ENCODE data around the gene NOL6.

NOL6 gene

DNA sequence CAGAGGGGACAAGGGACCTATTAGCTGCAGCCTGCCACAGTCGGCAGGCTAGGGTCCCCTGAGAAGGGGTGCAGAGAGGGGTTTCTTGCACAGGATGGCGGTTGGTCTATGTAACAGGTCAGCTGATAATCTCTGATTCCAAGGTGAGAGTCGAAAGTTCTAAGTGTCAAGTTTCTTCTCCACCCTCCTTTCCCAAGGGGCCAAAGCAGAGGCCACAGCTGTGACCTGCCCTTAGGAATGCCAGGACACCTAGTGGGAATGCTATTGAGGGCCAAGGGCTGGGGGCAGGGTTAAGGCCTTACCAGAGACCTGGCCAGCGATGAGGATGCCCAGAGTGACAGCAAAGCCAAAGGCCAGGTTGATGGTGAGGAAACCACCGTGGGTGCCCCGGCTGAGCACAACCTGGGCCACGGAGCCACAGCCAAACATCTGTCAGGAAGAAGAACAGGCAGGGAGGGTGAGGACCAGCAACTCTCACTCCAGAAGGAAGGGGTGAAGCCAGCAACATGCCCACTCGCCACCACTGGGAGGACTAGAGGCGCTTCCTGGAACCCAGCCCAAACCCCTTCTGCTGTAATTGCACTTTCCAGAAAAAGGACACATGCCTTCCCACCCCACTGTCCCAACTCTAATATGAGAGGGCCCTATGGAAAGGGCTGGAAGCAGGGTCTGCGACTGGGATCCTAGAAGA, 30.1 kb downstream of the NOL6 start:
- H3K36me3 ChIP-seq: no peaks in the 10 kb centered on the region
- no peaks in the 10 kb centered on the region for H4K20me1 ChIP-seq
- peaks cover 35% of the 10 kb centered on the region for H3K4me1 ChIP-seq
- H3K9ac ChIP-seq: no peak overlapping the region
- no peak overlapping the region for H3K27ac ChIP-seq
- no peak overlapping the region for H3K4me2 ChIP-seq
- TF ChIP-seq Cebpa-rat (IDR thresholded peaks at IDR 0.05): no peak
- no peak overlapping the region for H3K4me3 ChIP-seq
- H3K27me3 ChIP-seq: no peaks in the 10 kb centered on the region
- no peaks in the 10 kb centered on the region for H3K9me3 ChIP-seq

- Histone ChIP-seq H3K27ac (no peak overlapping the region), H3K36me3 (no peaks in the 10 kb centered on the region), H3K4me3 (no peak overlapping the region), H4K20me1 (no peaks in the 10 kb centered on the region), H3K4me2 (no peak overlapping the region), H3K4me1 (peaks cover 31% of the 10 kb centered on the region), H3K9ac (no peak overlapping the region), H3K27me3 (no peaks in the 10 kb centered on the region), H3K9me3 (no peaks in the 10 kb centered on the region)
- no peak for TF ChIP-seq Cebpa-rat (IDR thresholded peaks at IDR 0.05)
Observed at GRCh38 chr9:33443047-33443446, 30.7 kb downstream of the NOL6 start.

DNA sequence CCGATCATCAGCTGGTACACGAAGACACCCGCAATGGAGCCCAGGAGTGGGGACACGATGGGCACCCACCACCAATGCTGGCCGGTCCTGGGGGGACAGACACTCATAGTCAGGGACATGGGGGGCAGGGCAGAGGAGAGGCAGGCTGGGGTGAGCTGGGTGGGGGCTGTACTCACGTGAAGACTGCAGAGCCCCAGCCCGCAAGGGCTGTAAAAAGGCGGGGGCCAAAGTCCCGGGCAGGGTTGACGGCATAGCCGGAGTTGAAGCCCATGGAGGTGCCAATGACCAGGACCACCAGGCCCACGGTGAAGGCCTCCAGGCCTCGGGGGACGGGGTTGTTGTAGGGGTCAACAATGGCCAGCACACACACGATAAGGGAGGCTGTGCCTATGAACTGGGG, 31.6 kb downstream of the NOL6 start:
- peaks cover 23% of the 10 kb centered on the region for H3K4me1 ChIP-seq
- no peaks in the 10 kb centered on the region for H4K20me1 ChIP-seq
- H3K9ac ChIP-seq: no peak overlapping the region
- no peak overlapping the region for H3K27ac ChIP-seq
- TF ChIP-seq Cebpa-rat (IDR thresholded peaks at IDR 0.05): no peak
- H3K27me3 ChIP-seq: no peaks in the 10 kb centered on the region
- H3K4me2 ChIP-seq: no peak overlapping the region
- H3K9me3 ChIP-seq: no peaks in the 10 kb centered on the region
- H3K36me3 ChIP-seq: no peaks in the 10 kb centered on the region
- no peak overlapping the region for H3K4me3 ChIP-seq

GRCh38 chr9:33440609-33441008, 33.1 kb downstream of the NOL6 start:
- H3K4me3 ChIP-seq: no peak overlapping the region
- TF ChIP-seq Cebpa-rat (IDR thresholded peaks at IDR 0.05): no peak
- H3K27me3 ChIP-seq: no peaks in the 10 kb centered on the region
- H3K36me3 ChIP-seq: no peaks in the 10 kb centered on the region
- no peak overlapping the region for H3K9ac ChIP-seq
- H3K4me1 ChIP-seq: peaks cover 8% of the 10 kb centered on the region
- no peak overlapping the region for H3K4me2 ChIP-seq
- no peaks in the 10 kb centered on the region for H3K9me3 ChIP-seq
- no peak overlapping the region for H3K27ac ChIP-seq
- no peaks in the 10 kb centered on the region for H4K20me1 ChIP-seq

- H3K4me1 ChIP-seq: peaks cover 5% of the 10 kb centered on the region; the same call in 1 of the 2 replicates
- H3K4me3 ChIP-seq: no peak overlapping the region
- no peak overlapping the region for H3K27ac ChIP-seq
Observed at GRCh38 chr9:33440204-33440603, 33.5 kb downstream of the NOL6 start.

GRCh38 chr9:33439731-33440130, 34.0 kb downstream of the NOL6 start:
- Histone ChIP-seq H3K27me3 (no peaks in the 10 kb centered on the region), H3K4me3 (no peak overlapping the region), H3K9ac (no peak overlapping the region), H3K36me3 (no peaks in the 10 kb centered on the region), H3K4me1 (peaks cover 5% of the 10 kb centered on the region; the same call in 1 of the 2 replicates), H4K20me1 (no peaks in the 10 kb centered on the region), H3K9me3 (no peaks in the 10 kb centered on the region), H3K27ac (no peak overlapping the region), H3K4me2 (no peak overlapping the region)
- TF ChIP-seq Cebpa-rat (IDR thresholded peaks at IDR 0.05): no peak

More at GRCh38 chr9:33440204-33440603, 33.5 kb downstream of the NOL6 start:
- no peaks in the 10 kb centered on the region for H3K27me3 ChIP-seq
- H4K20me1 ChIP-seq: no peaks in the 10 kb centered on the region
- no peak overlapping the region for H3K4me2 ChIP-seq
- no peak for TF ChIP-seq Cebpa-rat (IDR thresholded peaks at IDR 0.05)
- H3K9ac ChIP-seq: no peak overlapping the region
- no peaks in the 10 kb centered on the region for H3K9me3 ChIP-seq
- no peaks in the 10 kb centered on the region for H3K36me3 ChIP-seq

- Histone ChIP-seq H3K4me1 (peaks cover 5% of the 10 kb centered on the region; the same call in 1 of the 2 replicates), H4K20me1 (no peaks in the 10 kb centered on the region), H3K9me3 (no peaks in the 10 kb centered on the region), H3K27me3 (no peaks in the 10 kb centered on the region), H3K27ac (no peak overlapping the region), H3K9ac (no peak overlapping the region), H3K36me3 (no peaks in the 10 kb centered on the region), H3K4me3 (no peak overlapping the region), H3K4me2 (no peak overlapping the region)
- TF ChIP-seq Cebpa-rat (IDR thresholded peaks at IDR 0.05): no peak
Observed at GRCh38 chr9:33438926-33439680, 34.6 kb downstream of the NOL6 start.

- H3K4me1 ChIP-seq: peaks cover 5% of the 10 kb centered on the region; the same call in 1 of the 2 replicates
- no peak overlapping the region for H3K27ac ChIP-seq
- no peak overlapping the region for H3K4me2 ChIP-seq
Observed at GRCh38 chr9:33437898-33438297, 35.8 kb downstream of the NOL6 start.

DNA sequence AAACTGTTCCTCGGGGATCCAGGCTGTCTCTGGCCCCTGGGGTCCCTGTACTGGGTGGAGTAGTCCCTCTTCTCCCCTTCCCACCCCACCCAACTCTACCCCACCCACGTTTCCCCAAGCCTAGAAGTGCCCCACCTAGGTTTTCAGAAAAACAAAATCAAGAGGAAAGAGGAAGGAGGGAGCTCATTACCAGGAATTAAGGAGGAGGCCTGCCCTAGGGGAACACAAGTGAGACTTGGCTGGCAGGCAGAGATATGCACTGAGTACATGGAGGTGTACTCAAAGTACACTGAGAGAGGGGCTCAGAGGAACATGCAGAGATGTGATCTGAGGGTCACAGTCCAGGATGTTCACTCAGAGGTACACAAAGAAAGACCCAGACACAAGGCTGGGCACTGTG, 36.5 kb downstream of the NOL6 start:
- Histone ChIP-seq H3K9ac (no peak overlapping the region), H3K4me1 (peaks cover 5% of the 10 kb centered on the region; the same call in 1 of the 2 replicates), H3K4me3 (no peak overlapping the region), H3K36me3 (no peaks in the 10 kb centered on the region), H3K9me3 (no peaks in the 10 kb centered on the region), H4K20me1 (no peaks in the 10 kb centered on the region), H3K27me3 (no peaks in the 10 kb centered on the region), H3K27ac (no peak overlapping the region), H3K4me2 (no peak overlapping the region)
- TF ChIP-seq Cebpa-rat (IDR thresholded peaks at IDR 0.05): no peak

More at GRCh38 chr9:33437898-33438297, 35.8 kb downstream of the NOL6 start:
- no peak for TF ChIP-seq Cebpa-rat (IDR thresholded peaks at IDR 0.05)
- H3K4me3 ChIP-seq: no peak overlapping the region
- no peaks in the 10 kb centered on the region for H3K36me3 ChIP-seq
- H4K20me1 ChIP-seq: no peaks in the 10 kb centered on the region
- H3K27me3 ChIP-seq: no peaks in the 10 kb centered on the region
- no peaks in the 10 kb centered on the region for H3K9me3 ChIP-seq
- no peak overlapping the region for H3K9ac ChIP-seq

DNA sequence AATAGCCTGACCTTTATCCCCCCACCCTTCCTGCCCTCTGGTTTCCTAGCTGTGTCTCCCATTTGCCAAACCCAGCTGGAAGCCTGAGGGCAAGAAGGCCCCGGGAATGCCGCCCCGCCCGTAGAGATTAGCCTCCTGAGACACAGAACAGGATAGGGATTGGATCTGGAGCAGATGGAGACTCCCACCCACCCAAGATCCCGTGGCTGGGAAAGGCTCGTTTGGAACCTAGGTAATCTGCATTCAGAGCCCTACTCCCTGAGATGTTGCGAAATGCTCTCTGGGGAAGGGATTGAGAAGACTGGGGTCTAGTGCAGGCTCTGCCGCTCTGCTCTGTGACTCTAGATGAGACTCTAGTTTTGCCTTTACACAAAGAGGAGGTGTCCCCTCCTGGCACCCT, 37.3 kb downstream of the NOL6 start:
- Histone ChIP-seq H3K27ac (no peak overlapping the region), H3K4me1 (peaks cover 5% of the 10 kb centered on the region; the same call in 1 of the 2 replicates), H4K20me1 (no peaks in the 10 kb centered on the region), H3K9me3 (no peaks in the 10 kb centered on the region), H3K27me3 (no peaks in the 10 kb centered on the region), H3K4me3 (no peak overlapping the region), H3K9ac (no peak overlapping the region), H3K4me2 (no peak overlapping the region), H3K36me3 (no peaks in the 10 kb centered on the region)
- TF ChIP-seq Cebpa-rat (IDR thresholded peaks at IDR 0.05): peak; percentile 58; the same call in 1 of the 2 replicates
